Motor neuron (in vitro differentiated cells): ENCODE results near the gene IBSP. TPM values are rescaled to one million over a fixed set of nuclear protein-coding genes. Genes with fewer than 3 reads are reported as not detected.

Source experiments
- ATAC-seq, 8 experiments: fragments of 200-7000 bp; cut with Tn5 transposase; replicated peaks in 6 of 8; 2 replicates each; pipeline ENCODE4 v1.8.0; 2021; ENCODE audit warnings: mild to moderate bottlenecking in 8 of 8, moderate library complexity in 8 of 8
- H3K27ac ChIP-seq, 2 donors: fragments of 250-450 bp; sonication (Bioruptor Pico); 2 replicates each; pipeline ENCODE4 v1.9.0; 2021; ENCODE audit warnings: antibody characterized with exemption in 2 of 2, mild to moderate bottlenecking in 2 of 2, moderate library complexity in 1 of 2
- H3K4me1 ChIP-seq, 2 donors: fragments of 250-450 bp; sonication (Bioruptor Pico); replicated peaks in 1 of 2; 2 replicates each; pipeline ENCODE4 v1.6.1; 2021; ENCODE audit warnings: antibody characterized with exemption in 2 of 2, mild to moderate bottlenecking in 2 of 2, moderate library complexity in 1 of 2
- H3K4me3 ChIP-seq, 5 donors: fragments of 250-450 bp; sonication (Bioruptor Pico); 2 replicates each; pipeline ENCODE4 v1.9.0; 2021; ENCODE audit warnings: antibody characterized with exemption in 5 of 5, mild to moderate bottlenecking in 5 of 5, moderate library complexity in 4 of 5
- WGBS, 10 experiments: fragments of 450-650 bp; shearing (Covaris generic); methylation state at CpG; one replicate each; pipeline ENCODE4 v1.0.0; 2022; 5-methylcytosine and 5-hydroxymethylcytosine counted together
- in situ Hi-C, 9 experiments: fragments of 400-800 bp; cut with MboI; loops; one replicate each; pipeline ENCODE4 v1.15.0; 2021; ENCODE audit warnings: low sequenced_read_pairs in 9 of 9, low pct_unique_long_range_greater_than_20kb in 2 of 9; ENCODE audit not compliant: unreplicated experiment in 9 of 9
- total RNA-seq, 8 experiments: library from RNA; unstranded; fragments of 300-600 nt; gene quantifications; 2 replicates each; pipeline versions ENCODE4 v1.2.3 to v1.2.4, GENCODE V29; 2022

IBSP gene
- total RNA-seq, 8 experiments from 2014 or later = 0.14 to 6.0 (median 1.5) TPM; not detected in 2

GRCh38 chr4:87811977-87812376 lies 12.6 kb downstream of the IBSP start:
- WGBS, 10 experiments = 46 to 100% (median 88%) methylated on average over 1 to 2 of the region's 2 CpGs
- no peak overlapping the region for H3K27ac ChIP-seq
- no peak for ATAC-seq
- H3K4me3 ChIP-seq = no peak overlapping the region
- in situ Hi-C loops = no loop called here
- H3K4me1 ChIP-seq = no peaks in the 10 kb centered on the region

- ATAC-seq = peak in 7 of 8 experiments; percentile 27 to 99 (median 38)
- in situ Hi-C loops = no loop called here
- WGBS, 10 experiments = 24 to 60% (median 40%) methylated on average over 1 to 4 of the region's 8 CpGs; no CpG with 5 or more reads in 5 of the 10 experiments
- Histone ChIP-seq H3K4me3 (no peak overlapping the region), H3K27ac (no peak overlapping the region), H3K4me1 (peaks cover 0 to 7% of the 10 kb centered on the region in 2 donors)
Observed at GRCh38 chr4:87819281-87819919, 20.0 kb downstream of the IBSP start.

- no peak overlapping the region for H3K4me3 ChIP-seq
- H3K4me1 ChIP-seq = peaks cover 0 to 7% of the 10 kb centered on the region in 2 donors
- H3K27ac ChIP-seq = no peak overlapping the region
- in situ Hi-C loops = no loop called here
- peak in 2 of 8 experiments; percentile 50 to 57 for ATAC-seq
- 25 to 91% (median 60%) methylated on average over 1 to 4 of the region's 4 CpGs for WGBS, 10 experiments
Observed at GRCh38 chr4:87823200-87823599, 23.8 kb downstream of the IBSP start.

DNA sequence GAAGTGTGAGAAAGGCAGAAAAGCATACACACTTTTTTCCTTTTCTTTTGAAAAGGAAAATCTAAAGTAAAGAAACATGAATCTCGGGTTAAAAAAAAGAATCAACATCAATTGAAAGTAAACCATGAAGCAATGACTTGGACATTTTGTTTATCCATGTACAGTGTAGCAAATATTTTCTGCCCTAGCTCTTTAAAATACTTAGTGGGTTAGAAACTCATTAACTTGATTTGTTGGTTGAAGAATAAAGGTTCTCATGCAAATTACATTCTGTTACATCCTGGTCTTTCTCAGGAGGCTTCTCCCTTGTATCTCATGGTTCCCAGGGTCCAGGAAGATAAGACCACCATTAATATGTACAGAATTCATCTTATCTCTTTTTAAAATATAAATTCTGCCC lies 24.4 kb downstream of the IBSP start:
- H3K4me1 ChIP-seq = peaks cover 0 to 7% of the 10 kb centered on the region in 2 donors
- in situ Hi-C loops = no loop called here
- ATAC-seq = peak in 2 of 8 experiments; percentile 45 to 80
- no peak overlapping the region for H3K27ac ChIP-seq
- WGBS, 10 experiments = 11 to 100% (median 56%) methylated on average over 1 of the region's 1 CpG
- H3K4me3 ChIP-seq = no peak overlapping the region

- no peak for ATAC-seq
- Histone ChIP-seq H3K4me1 (peaks cover 0 to 6% of the 10 kb centered on the region in 2 donors), H3K4me3 (no peak overlapping the region), H3K27ac (no peak overlapping the region)
- in situ Hi-C loops = no loop called here
- WGBS, 10 experiments = 0 to 100% (median 74%) methylated on average over 1 of the region's 1 CpG; no CpG with 5 or more reads in 2 of the 10 experiments
Observed at GRCh38 chr4:87824352-87824751, 25.0 kb downstream of the IBSP start.

DNA sequence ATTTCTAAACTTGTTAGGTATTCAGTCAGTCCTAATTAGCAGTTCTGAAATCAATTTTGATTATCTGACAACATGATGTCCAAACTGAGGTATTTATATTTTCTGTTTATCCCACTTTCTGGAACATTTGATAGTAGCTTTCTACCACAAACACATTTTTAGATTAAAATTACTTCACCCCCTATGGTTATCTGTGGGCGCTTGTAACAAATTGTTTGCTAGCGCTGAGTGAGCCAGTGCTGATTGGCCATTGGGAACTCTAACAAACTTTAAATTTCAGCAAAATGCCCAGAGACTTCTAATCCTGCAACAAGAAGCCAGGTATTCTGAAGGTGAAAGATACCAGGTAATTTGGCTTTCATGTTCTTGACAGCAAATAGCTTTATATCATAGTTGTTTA lies 33.3 kb downstream of the IBSP start, which contains the start of gene MEPE:
TSS of gene MEPE (plus strand) at position 301 of the 400 bp plus-strand sequence. CDS start 1,746 bp downstream, outside the sequence.
- Histone ChIP-seq H3K4me1 (no peaks in the 10 kb centered on the region), H3K4me3 (no peak within 1 kb of the TSS), H3K27ac (no peak within 1 kb of the TSS)
- ATAC-seq = no peak
- in situ Hi-C loops = loop anchor here in 5 of 9 experiments (25.0 kb wide), 5 partner anchors 145 to 920 kb away; partner anchors contain the start of gene SPARCL1 (in 1 of the 5)
- 50 to 100% (median 90%) methylated on average over 1 to 2 of the region's 2 CpGs; no CpG with 5 or more reads in 1 of the 10 experiments for WGBS, 10 experiments

GRCh38 chr4:87834401-87834800 lies 35.0 kb downstream of the IBSP start:
- Histone ChIP-seq H3K4me3 (no peak overlapping the region), H3K4me1 (peaks cover 3 to 4% of the 10 kb centered on the region in 2 donors), H3K27ac (no peak overlapping the region)
- in situ Hi-C loops = loop anchor here in 5 of 9 experiments (25.0 kb wide), 5 partner anchors 147 to 922 kb away; partner anchors contain the start of gene SPARCL1 (in 1 of the 5)
- WGBS, 10 experiments = 58 to 100% (median 78%) methylated on average over 1 to 2 of the region's 2 CpGs; no CpG with 5 or more reads in 1 of the 10 experiments
- ATAC-seq = no peak

DNA sequence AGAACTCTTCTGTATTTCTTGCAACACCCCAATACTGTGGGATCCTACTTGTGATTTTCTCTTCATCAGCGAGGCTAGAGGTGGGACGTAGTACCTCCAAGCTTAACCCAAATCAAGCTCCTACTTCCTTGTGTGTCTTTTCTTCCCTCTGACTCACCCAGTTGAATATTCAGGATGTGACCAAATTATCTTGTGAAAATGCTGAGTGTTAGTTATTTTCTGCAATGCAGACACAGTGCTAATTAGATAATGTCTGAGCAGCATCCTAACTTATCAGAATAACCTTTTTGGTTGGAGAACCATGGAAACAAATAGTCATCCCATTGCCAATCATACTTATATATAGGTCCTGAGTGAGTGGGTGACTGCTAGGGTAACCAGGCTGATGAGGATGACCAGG lies 35.8 kb downstream of the IBSP start:
- in situ Hi-C loops = loop anchor here in 5 of 9 experiments (5.0 to 25.0 kb wide), 6 partner anchors 148 to 923 kb away; partner anchors contain the start of gene SPARCL1 (in 1 of the 5)
- peak in 3 of 8 experiments; percentile 48 to 80 (median 79) for ATAC-seq
- 47 to 100% (median 80%) methylated on average over 1 to 2 of the region's 2 CpGs; no CpG with 5 or more reads in 1 of the 10 experiments for WGBS, 10 experiments

GRCh38 chr4:87835743-87836142 lies 36.4 kb downstream of the IBSP start:
- Histone ChIP-seq H3K27ac (no peak overlapping the region), H3K4me3 (no peak overlapping the region), H3K4me1 (peaks cover 3 to 4% of the 10 kb centered on the region in 2 donors)
- 88 to 100% (median 100%) methylated on average over 1 to 2 of the region's 2 CpGs; no CpG with 5 or more reads in 4 of the 10 experiments for WGBS, 10 experiments
- in situ Hi-C loops = loop anchor here in 5 of 9 experiments (5.0 to 25.0 kb wide), 6 partner anchors 148 to 923 kb away; partner anchors contain the start of gene SPARCL1 (in 1 of the 5)
- peak in 1 of 8 experiments; percentile 55 for ATAC-seq

More for the DNA sequence above, 35.8 kb downstream of the IBSP start:
- peaks cover 3 to 4% of the 10 kb centered on the region in 2 donors for H3K4me1 ChIP-seq
- no peak overlapping the region for H3K27ac ChIP-seq
- H3K4me3 ChIP-seq = no peak overlapping the region

DNA sequence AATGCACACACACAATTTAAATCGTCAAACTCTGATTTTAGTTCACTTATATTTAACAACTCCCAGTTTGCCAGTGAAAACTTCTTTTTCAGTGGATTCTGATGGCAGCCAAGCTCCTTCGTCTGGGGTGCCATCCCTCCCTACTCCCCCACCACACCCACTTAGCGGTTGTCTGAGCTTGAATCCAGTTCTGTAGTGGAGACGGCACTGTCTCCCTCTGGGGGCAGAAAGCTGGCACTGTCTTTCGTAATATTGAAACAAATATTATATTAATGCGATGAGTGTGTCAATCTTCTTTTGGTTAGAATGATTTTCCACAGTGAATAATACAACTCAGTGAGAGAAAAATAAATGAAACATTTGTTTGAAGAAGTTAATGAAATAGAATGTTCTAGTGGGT lies 38.9 kb downstream of the IBSP start:
- ATAC-seq = peak in 2 of 8 experiments; percentile 20 to 49

DNA sequence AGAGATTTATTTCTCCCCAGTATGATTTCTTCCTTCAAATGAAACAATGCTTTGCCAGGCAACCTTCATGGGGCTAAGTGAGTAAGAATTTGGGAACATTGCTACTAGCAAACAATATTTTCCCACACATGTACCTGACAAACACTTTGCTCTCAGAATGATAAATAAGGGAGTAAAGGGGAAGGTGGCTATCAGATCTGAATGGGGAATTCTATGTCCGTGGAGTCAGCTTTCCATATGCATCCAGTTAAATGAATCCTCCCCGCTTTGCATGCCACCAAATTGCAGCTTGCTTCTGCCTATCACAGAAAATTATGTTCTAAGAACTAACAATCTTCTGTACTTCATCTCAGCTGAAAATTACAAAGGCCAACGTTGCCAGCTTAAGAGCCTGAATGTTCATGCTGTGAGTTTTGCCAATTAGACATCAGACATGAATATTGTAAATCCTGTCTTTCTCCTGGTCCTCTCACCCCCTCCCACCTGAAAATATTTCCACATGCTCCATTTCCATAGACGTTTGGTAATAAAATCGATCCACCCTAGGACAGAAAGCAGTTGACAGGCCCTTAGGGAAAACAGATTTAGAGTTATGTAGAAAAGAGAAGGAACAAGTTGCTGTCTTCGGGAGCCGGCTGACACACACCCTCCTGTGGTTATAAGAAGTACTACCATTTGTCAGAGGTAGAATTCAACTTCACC lies 39.7 kb downstream of the IBSP start:
- ATAC-seq = peak; percentile 41 to 89 (median 56)
- 0 to 44% (median 15%) methylated on average over 2 to 7 of the region's 7 CpGs for WGBS, 10 experiments
- Histone ChIP-seq H3K4me3 (no peak overlapping the region), H3K4me1 (peaks cover 3 to 4% of the 10 kb centered on the region in 2 donors), H3K27ac (no peak overlapping the region)
- in situ Hi-C loops = loop anchor here in 5 of 9 experiments (5.0 to 25.0 kb wide), 6 partner anchors 152 to 927 kb away; partner anchors contain the start of gene SPARCL1 (in 1 of the 5)

More for the DNA sequence above, 38.9 kb downstream of the IBSP start:
- H3K27ac ChIP-seq = no peak overlapping the region
- in situ Hi-C loops = loop anchor here in 5 of 9 experiments (5.0 to 25.0 kb wide), 6 partner anchors 151 to 926 kb away; partner anchors contain the start of gene SPARCL1 (in 1 of the 5)
- peaks cover 3 to 4% of the 10 kb centered on the region in 2 donors for H3K4me1 ChIP-seq
- no peak overlapping the region for H3K4me3 ChIP-seq
- 49 to 100% (median 83%) methylated on average over 1 to 6 of the region's 6 CpGs; no CpG with 5 or more reads in 1 of the 10 experiments for WGBS, 10 experiments

DNA sequence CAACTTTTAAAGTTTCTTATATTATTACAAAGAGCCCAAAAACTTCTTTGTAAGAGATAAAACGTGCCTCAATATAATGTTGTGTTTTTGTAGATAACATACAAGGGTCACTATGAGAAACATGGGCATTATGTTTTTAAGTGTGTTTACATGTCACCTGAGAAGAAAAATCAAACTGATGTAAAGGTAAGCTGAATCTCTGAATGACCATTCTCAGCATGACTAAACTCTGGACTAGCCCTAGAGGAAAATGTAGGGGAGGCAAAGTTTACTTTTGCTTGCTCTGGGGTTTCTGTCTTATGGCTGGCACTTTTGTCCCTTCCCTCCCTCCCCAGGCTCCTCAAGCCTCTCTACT lies 40.2 kb downstream of the IBSP start:
- WGBS, 10 experiments = 0% methylated on average over 1 of the region's 1 CpG; no CpG with 5 or more reads in 2 of the 10 experiments
- no peak overlapping the region for H3K27ac ChIP-seq

More for the DNA sequence above, 40.2 kb downstream of the IBSP start:
- no peak overlapping the region for H3K4me3 ChIP-seq
- peaks cover 3 to 4% of the 10 kb centered on the region in 2 donors for H3K4me1 ChIP-seq
- no peak for ATAC-seq
- in situ Hi-C loops = loop anchor here in 5 of 9 experiments (5.0 to 25.0 kb wide), 6 partner anchors 152 to 927 kb away; partner anchors contain the start of gene SPARCL1 (in 1 of the 5)
